Muscle of leg (tissue), 11 donors: ENCODE data around the gene ITGAE. TPM values are rescaled to one million over a fixed set of nuclear protein-coding genes. Genes with fewer than 3 reads are reported as not detected.
"Not testable (repeated sequence)": the region's sequence is repeated elsewhere in the genome, so short reads cannot be mapped to it uniquely, and the experiment has no call there.

Source experiments
- DNase-seq: peaks from one replicate; pipeline ENCODE4 v3.0.0; 2013
- H3K27ac ChIP-seq: one replicate; pipeline ENCODE4 v1.5.1; 2013; ENCODE audit warnings: mild to moderate bottlenecking, low read length, control low read depth
- H3K27me3 ChIP-seq: one replicate; pipeline ENCODE4 v1.6.1; 2013; ENCODE audit warnings: low read length; ENCODE audit not compliant: control insufficient read depth, insufficient read depth
- H3K36me3 ChIP-seq: one replicate; pipeline ENCODE4 v1.6.1; 2013; ENCODE audit warnings: low read length; ENCODE audit not compliant: control insufficient read depth, insufficient read depth
- H3K4me1 ChIP-seq: one replicate; pipeline ENCODE4 v1.6.1; 2013; ENCODE audit warnings: low read length; ENCODE audit not compliant: control insufficient read depth, insufficient read depth
- H3K4me3 ChIP-seq: one replicate; pipeline ENCODE4 v1.5.1; 2013; ENCODE audit warnings: low read length, control low read depth
- H3K9me3 ChIP-seq: replicated peaks from 2 replicates; pipeline ENCODE4 v1.6.1; 2013; ENCODE audit warnings: low read depth, low read length; ENCODE audit not compliant: control insufficient read depth
- WGBS: methylation state at CpG from one replicate; pipeline ENCODE4 v1.1.5; 2013; ENCODE audit warnings: missing lambda C conversion rate; ENCODE audit not compliant: insufficient coverage; 5-methylcytosine and 5-hydroxymethylcytosine counted together
- polyA plus RNA-seq, 8 donors: library from polyadenylated mRNA; unstranded; fragments of 120-200 nt; gene quantifications; one replicate each; pipeline versions ENCODE4 v1.2.1 to v1.2.3, GENCODE V29; 2013; ENCODE audit warnings: inconsistent platforms in 1 of 8, low replicate concordance in 1 of 8; ENCODE audit not compliant: insufficient read length in 8 of 8, insufficient read depth in 1 of 8
- total RNA-seq: library from RNA; stranded (reverse); fragments of 120-200 nt; gene quantifications from one replicate; pipeline ENCODE4 v1.2.4, GENCODE V29; 2013

The ITGAE gene
- total and polyA plus RNA-seq, 9 donors, result 28.8 to 34.4 (median 32.3) TPM

DNA sequence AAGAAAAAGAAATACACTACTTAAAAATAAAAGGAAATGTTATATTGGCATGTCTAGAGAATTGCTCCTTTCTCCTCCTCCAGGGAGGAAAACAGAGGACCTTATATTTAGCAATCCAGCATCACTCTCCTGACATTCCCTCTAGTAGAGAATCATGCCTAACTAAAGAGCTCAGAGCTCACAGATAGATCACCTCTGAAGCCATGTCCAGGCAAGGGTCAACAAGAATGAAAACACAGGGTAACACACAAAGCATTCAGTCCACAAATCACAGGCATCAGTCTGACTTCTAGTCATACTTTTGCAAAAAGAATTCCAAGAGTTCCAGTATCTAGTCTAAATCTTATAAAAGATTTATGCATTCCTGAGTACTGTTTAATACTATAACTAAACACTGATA lies 81.7 kb downstream of the ITGAE start:
- Histone ChIP-seq H3K27ac (no peak overlapping the region), H3K9me3 (no peaks in the 10 kb centered on the region), H3K4me3 (no peak overlapping the region), H3K4me1 (peaks cover 9% of the 10 kb centered on the region), H3K36me3 (peaks cover 51% of the 10 kb centered on the region), H3K27me3 (no peaks in the 10 kb centered on the region)
- DNase-seq, result no peak

- Histone ChIP-seq H3K4me3 (no peak overlapping the region), H3K9me3 (no peaks in the 10 kb centered on the region), H3K27me3 (no peaks in the 10 kb centered on the region), H3K27ac (no peak overlapping the region), H3K4me1 (peaks cover 6% of the 10 kb centered on the region), H3K36me3 (peaks cover 52% of the 10 kb centered on the region)
- DNase-seq, result no peak
- no CpG with 5 or more reads among the region's 4 CpGs for WGBS
Observed at GRCh38 chr17:3718201-3718600, 82.8 kb downstream of the ITGAE start.

DNA sequence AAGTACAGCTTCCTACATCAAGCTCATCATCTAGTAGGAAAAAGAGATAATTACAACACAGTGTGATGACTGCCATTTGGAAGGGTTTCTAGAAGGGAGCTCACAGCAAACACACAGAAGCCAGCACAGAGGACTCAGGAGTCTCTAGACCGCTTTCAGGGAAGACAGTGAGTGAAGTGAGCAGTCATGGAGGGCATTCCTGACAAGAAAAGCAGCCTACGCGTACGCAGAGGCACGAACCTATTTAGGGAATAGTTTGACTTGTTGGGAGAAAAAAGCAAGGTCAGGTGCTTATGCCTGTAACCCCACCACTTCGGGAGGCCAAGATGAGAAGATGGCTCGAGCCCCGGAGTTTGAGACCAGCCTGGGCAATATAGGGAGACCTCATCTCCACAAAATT lies 85.7 kb downstream of the ITGAE start:
- Histone ChIP-seq H3K4me1 (no peaks in the 10 kb centered on the region), H3K9me3 (no peaks in the 10 kb centered on the region), H3K27ac (no peak overlapping the region), H3K27me3 (no peaks in the 10 kb centered on the region), H3K4me3 (no peak overlapping the region), H3K36me3 (peaks cover 54% of the 10 kb centered on the region)
- DNase-seq, result no peak
- WGBS, result 83% methylated on average over 5 of the region's 8 CpGs

- H3K27me3 ChIP-seq, result no peaks in the 10 kb centered on the region
- H3K9me3 ChIP-seq, result no peaks in the 10 kb centered on the region
- no peaks in the 10 kb centered on the region for H3K4me1 ChIP-seq
- DNase-seq, result no peak
- no peak overlapping the region for H3K27ac ChIP-seq
- H3K4me3 ChIP-seq, result no peak overlapping the region
- WGBS, result 92% methylated on average over 2 of the region's 13 CpGs
- H3K36me3 ChIP-seq, result peaks cover 37% of the 10 kb centered on the region
Observed at GRCh38 chr17:3712811-3713463, 88.1 kb downstream of the ITGAE start.

DNA sequence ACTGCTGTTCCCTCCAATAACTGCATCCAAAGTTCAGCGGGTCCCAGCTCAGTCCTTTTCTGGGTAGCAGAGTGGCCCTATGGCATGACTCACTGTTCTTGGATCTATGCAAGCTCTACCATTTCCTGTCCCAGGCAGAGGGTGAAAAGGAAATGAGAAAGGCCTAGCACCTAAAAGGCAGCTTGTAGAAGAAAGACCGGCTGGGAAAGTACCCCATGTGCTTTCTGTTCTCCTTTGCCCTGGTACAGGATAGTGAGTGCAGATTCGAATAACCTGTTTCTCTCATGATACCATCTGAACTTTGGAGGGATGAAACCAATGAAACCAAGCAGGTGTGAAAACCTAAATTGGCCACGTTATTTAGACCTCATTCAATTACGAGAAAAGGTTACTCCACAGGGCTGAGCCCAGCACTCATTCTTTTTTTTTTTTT lies 90.0 kb downstream of the ITGAE start:
- Histone ChIP-seq H3K27me3 (no peaks in the 10 kb centered on the region), H3K27ac (no peak overlapping the region), H3K4me1 (no peaks in the 10 kb centered on the region), H3K36me3 (peaks cover 21% of the 10 kb centered on the region), H3K4me3 (no peak overlapping the region), H3K9me3 (no peaks in the 10 kb centered on the region)
- no peak for DNase-seq
- 100% methylated on average over 1 of the region's 5 CpGs for WGBS

GRCh38 chr17:3708366-3708765 lies 92.6 kb downstream of the ITGAE start:
- no peaks in the 10 kb centered on the region for H3K9me3 ChIP-seq
- no peak overlapping the region for H3K27ac ChIP-seq
- no peak for DNase-seq
- H3K36me3 ChIP-seq, result peaks cover 7% of the 10 kb centered on the region
- 84% methylated on average over 3 of the region's 3 CpGs for WGBS
- no peaks in the 10 kb centered on the region for H3K27me3 ChIP-seq
- no peaks in the 10 kb centered on the region for H3K4me1 ChIP-seq
- no peak overlapping the region for H3K4me3 ChIP-seq

DNA sequence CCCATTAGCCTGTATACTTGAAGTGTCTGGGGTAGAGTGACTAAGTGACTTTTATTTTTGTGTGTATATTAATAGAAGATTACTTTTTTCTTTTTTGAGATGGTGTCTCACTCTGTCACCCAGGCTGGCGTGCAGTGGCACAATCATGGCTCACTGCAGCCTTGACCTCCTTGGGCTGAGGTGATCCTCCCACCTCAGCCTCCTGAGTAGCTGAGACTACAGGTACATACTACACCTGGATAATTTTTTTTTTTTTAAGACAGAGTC lies 95.3 kb downstream of the ITGAE start:
- WGBS, result no CpG with 5 or more reads among the region's 1 CpG
- not testable (repeated sequence) for H3K27ac ChIP-seq, H3K4me1 ChIP-seq, H3K9me3 ChIP-seq, DNase-seq, H3K27me3 ChIP-seq, H3K4me3 ChIP-seq, H3K36me3 ChIP-seq

DNA sequence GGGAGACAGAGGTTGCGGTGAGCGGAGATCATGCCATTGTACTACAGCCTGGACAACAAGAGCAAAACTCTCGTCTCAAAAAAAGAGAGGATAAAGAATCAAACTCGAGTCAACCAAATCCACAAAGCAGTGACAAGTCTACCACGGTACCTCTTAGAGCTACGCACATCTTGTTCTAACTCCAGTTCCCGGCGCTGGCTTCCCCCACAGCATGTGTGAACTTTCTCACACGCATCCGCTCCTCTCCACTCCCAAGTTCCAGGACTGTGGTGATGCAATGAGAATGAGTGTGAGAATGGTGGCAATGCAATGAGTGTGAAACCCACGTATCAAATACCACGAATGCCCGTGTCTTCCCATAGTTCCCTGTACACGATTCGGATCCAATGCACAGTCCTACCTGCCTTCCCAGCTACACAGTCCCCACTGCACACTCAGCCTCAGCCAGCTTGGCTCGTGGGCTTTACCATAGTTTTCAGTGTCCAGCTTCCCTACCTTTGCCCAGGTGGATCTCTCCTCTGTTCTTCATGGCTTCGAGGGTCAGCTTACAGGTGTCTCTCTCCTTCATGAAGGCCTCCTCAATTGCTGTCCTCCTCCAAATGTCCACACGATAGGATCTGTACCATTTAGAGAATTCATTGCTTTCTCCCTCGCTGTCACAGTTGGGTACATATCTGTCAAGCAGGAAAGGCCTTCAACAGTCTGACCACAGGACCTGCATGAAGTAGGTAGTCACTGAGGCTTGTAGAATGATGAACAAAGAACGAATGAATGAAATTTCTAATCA lies 95.9 kb downstream of the ITGAE start:
- Histone ChIP-seq H3K9me3 (no peaks in the 10 kb centered on the region), H3K36me3 (peaks cover 5% of the 10 kb centered on the region), H3K4me3 (no peak overlapping the region), H3K4me1 (no peaks in the 10 kb centered on the region), H3K27ac (no peak overlapping the region), H3K27me3 (no peaks in the 10 kb centered on the region)
- DNase-seq, result no peak
- WGBS, result 73% methylated on average over 8 of the region's 20 CpGs

GRCh38 chr17:3702041-3702539 lies 98.9 kb downstream of the ITGAE start:
- not testable (repeated sequence) for H3K4me3 ChIP-seq, H3K27ac ChIP-seq, H3K4me1 ChIP-seq, DNase-seq, H3K9me3 ChIP-seq
- Histone ChIP-seq H3K36me3 (peaks cover 15% of the 10 kb centered on the region), H3K27me3 (peaks cover 14% of the 10 kb centered on the region)
- WGBS, result 100% methylated on average over 3 of the region's 7 CpGs

DNA sequence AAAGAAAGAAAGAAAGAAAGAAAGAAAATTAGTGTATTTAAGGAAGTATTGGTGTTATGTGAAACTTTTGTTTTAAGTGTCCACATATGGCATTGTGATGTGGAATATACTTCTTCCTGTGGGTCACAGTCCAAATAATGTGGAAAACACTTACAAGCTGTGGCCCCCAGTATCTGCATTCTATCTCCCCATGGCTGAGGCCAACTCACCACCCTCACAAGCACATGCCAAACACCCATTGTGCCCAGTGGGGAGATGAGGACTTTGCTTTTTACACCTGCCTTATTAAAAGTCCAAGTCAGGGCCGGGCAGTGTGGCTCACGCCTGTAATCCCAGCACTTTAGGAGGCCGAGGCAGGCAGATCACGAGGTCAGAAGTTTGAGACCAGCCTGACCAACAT lies 101.0 kb downstream of the ITGAE start:
- Histone ChIP-seq H3K9me3 (peaks cover 6% of the 10 kb centered on the region), H3K36me3 (peaks cover 15% of the 10 kb centered on the region), H3K4me1 (peaks cover 9% of the 10 kb centered on the region), H3K27ac (no peak overlapping the region), H3K4me3 (no peak overlapping the region), H3K27me3 (peaks cover 34% of the 10 kb centered on the region)
- no peak for DNase-seq
- WGBS, result 85% methylated on average over 4 of the region's 4 CpGs
